OCI-M2 (cell line): ENCODE measurements around the gene NLGN3.

Experiments
- DNase-seq: peaks from one replicate; lab custom pipeline; 2025; ENCODE audit not compliant: unreplicated experiment; lab: John Stamatoyannopoulos, UW

The NLGN3 gene

GRCh38 chrX:71118032-71118984 is 26.3 kb upstream of the NLGN3 start, which contains the start of gene MED12:
Gene MED12 (plus strand): TSS chrX:71118596. CDS start chrX:71118755, 159 bp downstream.
- DNase-seq = peak; percentile 62

GRCh38 chrX:71118985-71119535 is 25.6 kb upstream of the NLGN3 start:
- DNase-seq = no peak

- no peak for DNase-seq
These were observed 16.3 kb upstream of the NLGN3 start for GRCh38 chrX:71128166-71128833.

- DNase-seq = no peak
These were observed 15.5 kb upstream of the NLGN3 start for GRCh38 chrX:71128915-71129765.

- peak; percentile 60 for DNase-seq
These were observed 13.1 kb upstream of the NLGN3 start for GRCh38 chrX:71131510-71131909.

GRCh38 chrX:71140440-71140839 is 4.2 kb upstream of the NLGN3 start:
- DNase-seq = no peak

- no peak for DNase-seq
These were observed 1.1 kb upstream of the NLGN3 start for GRCh38 chrX:71143508-71143907.

- no peak for DNase-seq
These were observed 3.0 kb downstream of the NLGN3 start for GRCh38 chrX:71147496-71148277.

GRCh38 chrX:71148278-71148663 is 3.6 kb downstream of the NLGN3 start:
- DNase-seq = no peak

- DNase-seq = no peak
These were observed 6.7 kb downstream of the NLGN3 start for GRCh38 chrX:71151366-71151765.

- DNase-seq = no peak
These were observed 9.6 kb downstream of the NLGN3 start for GRCh38 chrX:71154196-71154595.

- DNase-seq = no peak
These were observed 10.0 kb downstream of the NLGN3 start for GRCh38 chrX:71154641-71155040.

GRCh38 chrX:71158603-71159002 is 14.0 kb downstream of the NLGN3 start:
- no peak for DNase-seq

GRCh38 chrX:71159335-71159734 is 14.7 kb downstream of the NLGN3 start:
- DNase-seq = no peak

GRCh38 chrX:71160475-71160874 is 15.8 kb downstream of the NLGN3 start:
- no peak for DNase-seq

- DNase-seq = no peak
These were observed 18.3 kb downstream of the NLGN3 start for GRCh38 chrX:71162981-71163380.

GRCh38 chrX:71164071-71164470 is 19.4 kb downstream of the NLGN3 start:
- no peak for DNase-seq

GRCh38 chrX:71166461-71166860 is 21.8 kb downstream of the NLGN3 start:
- no peak for DNase-seq

- DNase-seq = no peak
These were observed 22.6 kb downstream of the NLGN3 start for GRCh38 chrX:71167031-71167781.
